Neutrophil (primary cell): Measurements from ENCODE around the gene STAG3.
A peak's percentile ranks its signal among the peaks of the same experiment; 100 is the strongest.
"Not testable (repeated sequence)": the region's sequence is repeated elsewhere in the genome, so short reads cannot be mapped to it uniquely, and the experiment has no call there.

Experiments used
- H3K27ac ChIP-seq: fragments of 200-600 bp; sonication (generic); 2 replicates; pipeline ENCODE4 v1.5.1; 2016; ENCODE audit warnings: mild to moderate bottlenecking, moderate library complexity
- H3K27me3 ChIP-seq: fragments of 200-600 bp; sonication (generic); 2 replicates; pipeline ENCODE4 v1.6.0; 2016; ENCODE audit warnings: mild to moderate bottlenecking
- H3K36me3 ChIP-seq: fragments of 200-600 bp; sonication (generic); 2 replicates; pipeline ENCODE4 v1.5.1; 2017
- H3K4me1 ChIP-seq, 2 experiments: fragments of 200-600 bp in 1 of 2; sonication (generic) in 1 of 2; 1 replicate in 1 of 2; 2 replicates in 1 of 2; pipeline versions ENCODE4 v1.5.1 to v1.6.1; 2013 to 2016; ENCODE audit warnings: low read depth in 1 of 2, low read length in 1 of 2, mild to moderate bottlenecking in 1 of 2, moderate library complexity in 1 of 2; ENCODE audit not compliant: control insufficient read depth in 1 of 2, insufficient read depth in 1 of 2
- H3K4me3 ChIP-seq, 2 experiments: fragments of 200-600 bp in 1 of 2; sonication (generic) in 1 of 2; 1 replicate in 1 of 2; 2 replicates in 1 of 2; pipeline ENCODE4 v1.5.1; 2013 to 2016; ENCODE audit warnings: low read depth in 1 of 2, low read length in 1 of 2, mild to moderate bottlenecking in 1 of 2, moderate library complexity in 1 of 2
- H3K9me3 ChIP-seq: fragments of 200-600 bp; sonication (generic); 2 replicates; pipeline ENCODE4 v1.5.1; 2016
- TF ChIP-seq, protein P1 (sequence below): fragments of 200-600 bp; sonication (generic); IDR thresholded peaks from 2 replicates; pipeline ENCODE4 v1.5.1; 2016; ENCODE audit warnings: antibody characterized with exemption

The STAG3 gene, protein sequence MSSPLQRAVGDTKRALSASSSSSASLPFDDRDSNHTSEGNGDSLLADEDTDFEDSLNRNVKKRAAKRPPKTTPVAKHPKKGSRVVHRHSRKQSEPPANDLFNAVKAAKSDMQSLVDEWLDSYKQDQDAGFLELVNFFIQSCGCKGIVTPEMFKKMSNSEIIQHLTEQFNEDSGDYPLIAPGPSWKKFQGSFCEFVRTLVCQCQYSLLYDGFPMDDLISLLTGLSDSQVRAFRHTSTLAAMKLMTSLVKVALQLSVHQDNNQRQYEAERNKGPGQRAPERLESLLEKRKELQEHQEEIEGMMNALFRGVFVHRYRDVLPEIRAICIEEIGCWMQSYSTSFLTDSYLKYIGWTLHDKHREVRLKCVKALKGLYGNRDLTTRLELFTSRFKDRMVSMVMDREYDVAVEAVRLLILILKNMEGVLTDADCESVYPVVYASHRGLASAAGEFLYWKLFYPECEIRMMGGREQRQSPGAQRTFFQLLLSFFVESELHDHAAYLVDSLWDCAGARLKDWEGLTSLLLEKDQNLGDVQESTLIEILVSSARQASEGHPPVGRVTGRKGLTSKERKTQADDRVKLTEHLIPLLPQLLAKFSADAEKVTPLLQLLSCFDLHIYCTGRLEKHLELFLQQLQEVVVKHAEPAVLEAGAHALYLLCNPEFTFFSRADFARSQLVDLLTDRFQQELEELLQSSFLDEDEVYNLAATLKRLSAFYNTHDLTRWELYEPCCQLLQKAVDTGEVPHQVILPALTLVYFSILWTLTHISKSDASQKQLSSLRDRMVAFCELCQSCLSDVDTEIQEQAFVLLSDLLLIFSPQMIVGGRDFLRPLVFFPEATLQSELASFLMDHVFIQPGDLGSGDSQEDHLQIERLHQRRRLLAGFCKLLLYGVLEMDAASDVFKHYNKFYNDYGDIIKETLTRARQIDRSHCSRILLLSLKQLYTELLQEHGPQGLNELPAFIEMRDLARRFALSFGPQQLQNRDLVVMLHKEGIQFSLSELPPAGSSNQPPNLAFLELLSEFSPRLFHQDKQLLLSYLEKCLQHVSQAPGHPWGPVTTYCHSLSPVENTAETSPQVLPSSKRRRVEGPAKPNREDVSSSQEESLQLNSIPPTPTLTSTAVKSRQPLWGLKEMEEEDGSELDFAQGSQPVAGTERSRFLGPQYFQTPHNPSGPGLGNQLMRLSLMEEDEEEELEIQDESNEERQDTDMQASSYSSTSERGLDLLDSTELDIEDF

DNA sequence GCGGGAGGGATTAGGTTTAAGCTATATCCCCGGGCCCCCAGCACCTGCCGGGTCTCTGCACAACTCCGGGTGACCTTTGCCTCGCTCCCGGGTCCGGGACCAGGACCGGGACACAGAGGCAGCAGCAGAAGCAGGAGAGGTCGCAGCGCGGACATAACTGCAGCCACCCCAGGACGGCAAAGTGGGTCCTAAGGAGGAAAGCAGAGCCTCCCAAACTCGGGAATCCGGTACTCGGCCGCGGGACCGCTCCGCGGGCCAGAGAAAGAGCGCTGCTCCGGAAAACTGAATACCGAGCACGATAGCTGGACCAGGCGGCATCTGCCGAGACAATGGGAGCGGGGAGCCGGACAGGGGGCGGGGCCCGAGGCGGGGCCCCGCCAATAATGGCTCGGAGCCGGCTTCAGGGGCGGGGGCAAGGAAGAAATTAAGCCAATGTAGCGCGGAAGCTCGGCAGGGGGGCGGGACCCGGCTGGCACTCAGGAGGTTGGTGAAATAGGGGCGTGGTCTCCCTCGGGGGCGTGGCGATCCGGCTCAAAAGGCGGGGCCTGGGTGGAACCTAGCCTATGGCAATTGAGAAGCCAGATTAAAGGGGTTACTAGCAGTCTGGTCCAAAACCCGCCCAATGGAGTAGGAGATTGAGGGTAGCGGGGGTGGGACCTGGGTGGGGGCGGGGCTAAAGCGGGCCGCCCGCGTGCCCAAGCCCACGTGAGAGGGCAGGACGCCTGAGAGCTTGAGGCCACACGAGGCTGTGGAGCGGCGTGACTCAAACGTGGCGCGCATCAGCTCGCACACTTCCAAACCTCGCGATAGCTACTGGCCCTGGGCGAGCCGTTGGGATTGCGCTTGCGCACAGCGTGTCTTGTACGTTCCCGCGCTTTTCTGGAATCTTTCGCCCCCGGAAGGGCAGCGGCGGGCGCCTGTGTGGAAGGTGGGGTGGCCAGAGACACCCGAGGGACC lies at the start of gene STAG3, which contains the start of gene GPC2:
STAG3 (plus strand) TSS at position 874 of the 957 bp plus-strand sequence. CDS start 2,639 bp downstream, outside the sequence.
GPC2 (minus strand) TSS at position 337 of the 957 bp plus-strand sequence; CDS start at position 155, 182 bp downstream.
- TF ChIP-seq, protein P1, sequence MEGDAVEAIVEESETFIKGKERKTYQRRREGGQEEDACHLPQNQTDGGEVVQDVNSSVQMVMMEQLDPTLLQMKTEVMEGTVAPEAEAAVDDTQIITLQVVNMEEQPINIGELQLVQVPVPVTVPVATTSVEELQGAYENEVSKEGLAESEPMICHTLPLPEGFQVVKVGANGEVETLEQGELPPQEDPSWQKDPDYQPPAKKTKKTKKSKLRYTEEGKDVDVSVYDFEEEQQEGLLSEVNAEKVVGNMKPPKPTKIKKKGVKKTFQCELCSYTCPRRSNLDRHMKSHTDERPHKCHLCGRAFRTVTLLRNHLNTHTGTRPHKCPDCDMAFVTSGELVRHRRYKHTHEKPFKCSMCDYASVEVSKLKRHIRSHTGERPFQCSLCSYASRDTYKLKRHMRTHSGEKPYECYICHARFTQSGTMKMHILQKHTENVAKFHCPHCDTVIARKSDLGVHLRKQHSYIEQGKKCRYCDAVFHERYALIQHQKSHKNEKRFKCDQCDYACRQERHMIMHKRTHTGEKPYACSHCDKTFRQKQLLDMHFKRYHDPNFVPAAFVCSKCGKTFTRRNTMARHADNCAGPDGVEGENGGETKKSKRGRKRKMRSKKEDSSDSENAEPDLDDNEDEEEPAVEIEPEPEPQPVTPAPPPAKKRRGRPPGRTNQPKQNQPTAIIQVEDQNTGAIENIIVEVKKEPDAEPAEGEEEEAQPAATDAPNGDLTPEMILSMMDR, result peak; percentile 15

DNA sequence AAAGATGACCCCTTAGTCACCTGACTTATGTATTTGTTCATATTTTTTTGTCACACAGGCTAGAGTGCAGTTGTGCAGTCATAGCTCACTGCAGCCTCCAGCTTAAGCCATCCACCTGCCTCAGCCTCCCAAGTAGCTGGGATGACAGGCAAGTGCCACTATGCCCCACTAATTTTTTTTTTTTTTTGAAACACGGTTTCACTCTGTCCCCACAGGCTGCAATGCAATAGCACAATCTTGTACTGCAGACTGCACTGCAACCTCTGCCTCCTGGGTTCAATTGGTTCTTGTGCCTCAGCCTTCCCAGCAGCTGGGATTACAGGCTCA lies 49.1 kb upstream of the STAG3 start:
- no peaks in the 10 kb centered on the region for H3K36me3 ChIP-seq
- H3K27ac ChIP-seq, result no peak overlapping the region
- TF ChIP-seq, protein P1, result no peak
- H3K4me3 ChIP-seq, result no peak overlapping the region
- H3K4me1 ChIP-seq, result peaks cover 41 to 47% of the 10 kb centered on the region in 2 experiments
- no peaks in the 10 kb centered on the region for H3K9me3 ChIP-seq
- peaks cover 16% of the 10 kb centered on the region for H3K27me3 ChIP-seq

More for the DNA sequence above, at the start of gene STAG3, which contains the start of gene GPC2:
- Histone ChIP-seq H3K36me3 (no peaks in the 10 kb centered on the region), H3K27ac (peak within 1 kb of the TSS; percentile 38), H3K9me3 (no peaks in the 10 kb centered on the region), H3K4me3 (peak within 1 kb of the TSS; percentile 73 to 83), H3K4me1 (peaks cover 15 to 19% of the 10 kb centered on the region in 2 experiments), H3K27me3 (peaks cover 61% of the 10 kb centered on the region)

DNA sequence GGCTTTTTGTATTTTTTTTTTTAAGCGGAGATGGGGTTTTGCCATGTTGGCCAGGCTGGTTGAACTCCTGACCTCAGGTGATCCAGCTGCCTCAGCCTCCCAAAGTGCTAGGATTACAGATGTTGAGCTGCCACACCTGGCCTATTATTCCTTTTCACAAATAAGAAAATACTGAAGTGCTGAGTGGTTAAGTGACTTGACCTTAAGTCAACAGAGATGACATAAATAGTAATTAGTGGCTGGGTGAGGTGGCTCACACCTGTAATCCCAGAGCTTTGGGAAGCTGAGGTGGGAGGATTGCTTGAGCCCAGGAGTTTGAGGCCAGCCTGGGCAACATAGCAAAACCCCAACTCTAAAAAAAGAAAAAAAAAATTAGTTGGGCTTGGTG lies 47.5 kb upstream of the STAG3 start:
- H3K4me1 ChIP-seq, result peaks cover 29 to 35% of the 10 kb centered on the region in 2 experiments
- not testable (repeated sequence) for H3K27ac ChIP-seq, H3K36me3 ChIP-seq, H3K4me3 ChIP-seq, H3K9me3 ChIP-seq
- peaks cover 16% of the 10 kb centered on the region for H3K27me3 ChIP-seq

DNA sequence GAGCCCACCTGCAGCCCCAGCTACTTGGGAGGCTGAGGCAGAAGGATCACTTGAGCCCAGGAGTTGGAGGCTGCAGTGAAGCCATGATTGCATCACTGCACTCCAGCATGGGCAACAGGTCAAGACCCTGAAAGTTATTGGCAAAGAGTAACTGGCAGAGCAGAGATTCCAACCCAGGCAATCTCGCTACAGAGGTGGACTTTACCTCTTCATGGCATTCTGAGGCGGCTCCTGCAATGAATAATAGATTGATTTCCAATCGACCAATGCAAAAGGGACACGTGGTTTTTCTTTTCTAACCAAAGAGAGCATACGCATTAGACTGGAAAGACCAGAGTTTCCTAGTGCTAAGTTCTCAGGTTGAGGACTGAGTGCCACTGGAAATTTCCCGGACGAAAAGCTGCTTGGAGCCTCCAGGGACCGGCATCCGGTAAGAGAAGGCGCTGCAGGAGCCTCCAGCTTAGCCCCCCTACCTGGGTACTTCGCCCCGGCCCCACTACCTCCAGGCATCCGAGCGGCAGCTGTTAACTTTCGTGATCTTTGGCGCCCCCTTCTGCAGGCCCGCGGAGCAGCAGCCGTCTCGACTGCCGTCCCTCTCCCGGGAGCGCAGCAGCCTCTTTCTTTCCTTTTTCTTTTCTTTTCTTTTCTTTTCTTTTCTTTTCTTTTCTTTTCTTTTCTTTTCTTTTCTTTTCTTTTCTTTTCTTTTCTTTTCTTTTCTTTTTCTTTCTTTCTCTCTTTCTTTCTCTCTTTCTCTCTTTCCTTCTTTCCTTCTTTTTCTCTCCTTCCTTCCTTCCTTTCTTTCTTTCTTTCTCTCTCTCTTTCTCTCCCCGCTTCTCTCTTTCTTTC lies 46.9 kb upstream of the STAG3 start:
- Histone ChIP-seq H3K27ac (no peak overlapping the region), H3K4me3 (peak overlapping the region in 1 of 2 experiments; percentile 15), H3K9me3 (no peaks in the 10 kb centered on the region), H3K36me3 (no peaks in the 10 kb centered on the region), H3K4me1 (peaks cover 23 to 29% of the 10 kb centered on the region in 2 experiments), H3K27me3 (peaks cover 16% of the 10 kb centered on the region)
- TF ChIP-seq, protein P1, result peak; percentile 90

DNA sequence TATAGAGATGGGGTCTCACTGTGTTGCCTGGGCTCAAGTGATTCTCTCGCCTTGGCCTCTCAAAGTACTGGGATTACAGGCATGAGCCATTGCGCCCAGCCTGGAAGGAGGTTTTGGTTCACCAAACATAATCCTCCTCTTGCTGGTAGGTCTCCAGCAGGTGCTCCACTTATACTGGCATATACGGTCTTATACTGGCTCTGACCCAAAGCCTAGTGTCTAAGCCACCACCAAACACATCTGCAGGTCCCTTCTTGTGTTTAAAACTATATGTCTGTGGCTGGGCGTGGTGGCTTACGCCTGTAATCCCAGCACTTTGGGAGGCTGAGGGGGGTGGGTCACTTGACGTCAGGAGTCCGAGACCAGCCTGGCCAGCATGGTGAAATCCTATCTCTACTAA lies 45.6 kb upstream of the STAG3 start:
- Histone ChIP-seq H3K27ac (no peak overlapping the region), H3K27me3 (peaks cover 16% of the 10 kb centered on the region), H3K4me3 (no peak overlapping the region), H3K9me3 (no peaks in the 10 kb centered on the region), H3K36me3 (no peaks in the 10 kb centered on the region), H3K4me1 (peaks cover 17 to 20% of the 10 kb centered on the region in 2 experiments)
- TF ChIP-seq, protein P1, result no peak
